ENCODE data around the gene NBAS. TPM values are rescaled to one million over a fixed set of nuclear protein-coding genes. Genes with fewer than 3 reads are reported as not detected.

NBAS gene
- total RNA-seq, 1 donor from 2014 or later = 86.4 TPM

DNA sequence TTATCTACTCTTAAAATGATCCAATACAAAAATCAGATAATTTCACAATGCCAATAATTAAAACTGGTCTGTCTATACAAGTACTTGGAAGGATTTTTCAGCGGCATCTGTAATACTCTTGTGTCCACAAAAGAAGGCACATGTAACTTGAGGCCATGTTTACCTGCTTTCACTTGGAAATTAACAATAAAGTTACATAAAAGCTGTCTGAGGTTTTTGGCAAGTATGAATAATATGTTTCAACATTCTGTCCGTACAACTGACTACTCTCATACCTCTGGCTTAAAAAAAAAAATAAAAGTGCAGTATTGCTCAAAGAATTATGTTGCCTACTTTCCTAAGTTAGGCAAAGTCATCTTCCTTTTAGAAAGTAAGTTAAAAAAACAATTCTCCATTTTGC, 253.6 kb downstream of the NBAS start:
- no peak for DNase-seq (ENCODE audit: low read depth)

DNA sequence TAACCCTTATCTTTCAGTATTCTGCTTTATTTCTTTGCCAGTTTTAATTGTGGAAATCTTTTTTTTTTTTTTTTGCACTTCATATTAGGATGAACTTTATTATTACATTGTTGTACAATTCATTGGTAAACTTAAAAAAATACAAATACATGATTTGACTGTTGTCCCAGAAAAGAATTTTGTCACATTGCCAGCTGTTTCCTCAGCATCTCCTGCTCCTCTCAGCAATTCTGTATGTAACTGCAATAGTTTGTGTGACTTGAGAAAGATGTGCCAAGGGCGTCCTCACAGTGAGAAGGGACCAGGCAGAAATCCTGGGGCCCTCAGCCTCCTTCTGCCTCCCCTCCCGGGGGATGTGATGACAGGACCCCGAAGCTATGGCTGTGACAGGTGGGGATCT, 254.4 kb downstream of the NBAS start:
- DNase-seq (ENCODE audit: low read depth) = no peak

DNA sequence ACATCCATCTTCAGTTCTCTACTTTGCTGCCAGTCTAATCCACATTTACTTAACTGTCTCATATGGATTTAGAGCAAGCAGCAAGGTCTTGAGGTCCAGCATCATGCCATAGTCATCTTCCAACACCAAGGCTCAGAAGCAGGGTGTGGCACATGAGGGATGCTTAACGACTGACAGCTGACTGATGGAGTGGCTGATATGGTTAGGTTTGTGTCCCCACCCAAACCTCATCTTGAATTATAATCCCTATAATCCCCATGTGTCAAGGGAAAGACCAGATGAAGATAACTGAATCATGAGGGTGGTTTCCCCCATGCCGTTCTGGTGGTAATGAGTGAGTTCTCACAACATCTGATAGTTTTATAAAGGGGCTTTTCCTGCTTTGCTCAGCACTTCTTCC, 257.3 kb downstream of the NBAS start:
- no peak for DNase-seq (ENCODE audit: low read depth)

DNA sequence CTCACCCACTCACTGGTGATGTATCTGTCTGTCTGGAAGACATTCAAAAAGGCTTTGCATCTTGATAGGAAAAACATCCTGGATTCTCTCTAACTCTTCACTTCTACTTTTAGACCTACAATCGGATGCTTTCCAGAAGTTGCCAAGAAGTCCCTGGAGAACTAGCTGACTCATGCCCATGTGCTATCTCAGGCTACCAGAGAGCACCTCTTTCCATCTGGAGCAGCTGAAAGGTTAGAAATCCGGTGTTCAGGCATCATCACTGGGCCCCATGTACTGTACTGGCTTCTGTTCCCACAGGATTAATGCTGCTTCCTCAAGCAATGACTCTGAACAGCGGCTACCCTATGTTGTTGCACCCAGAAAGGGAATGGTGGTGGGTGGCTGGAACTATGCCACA, 259.0 kb downstream of the NBAS start:
- DNase-seq (ENCODE audit: low read depth) = no peak

DNA sequence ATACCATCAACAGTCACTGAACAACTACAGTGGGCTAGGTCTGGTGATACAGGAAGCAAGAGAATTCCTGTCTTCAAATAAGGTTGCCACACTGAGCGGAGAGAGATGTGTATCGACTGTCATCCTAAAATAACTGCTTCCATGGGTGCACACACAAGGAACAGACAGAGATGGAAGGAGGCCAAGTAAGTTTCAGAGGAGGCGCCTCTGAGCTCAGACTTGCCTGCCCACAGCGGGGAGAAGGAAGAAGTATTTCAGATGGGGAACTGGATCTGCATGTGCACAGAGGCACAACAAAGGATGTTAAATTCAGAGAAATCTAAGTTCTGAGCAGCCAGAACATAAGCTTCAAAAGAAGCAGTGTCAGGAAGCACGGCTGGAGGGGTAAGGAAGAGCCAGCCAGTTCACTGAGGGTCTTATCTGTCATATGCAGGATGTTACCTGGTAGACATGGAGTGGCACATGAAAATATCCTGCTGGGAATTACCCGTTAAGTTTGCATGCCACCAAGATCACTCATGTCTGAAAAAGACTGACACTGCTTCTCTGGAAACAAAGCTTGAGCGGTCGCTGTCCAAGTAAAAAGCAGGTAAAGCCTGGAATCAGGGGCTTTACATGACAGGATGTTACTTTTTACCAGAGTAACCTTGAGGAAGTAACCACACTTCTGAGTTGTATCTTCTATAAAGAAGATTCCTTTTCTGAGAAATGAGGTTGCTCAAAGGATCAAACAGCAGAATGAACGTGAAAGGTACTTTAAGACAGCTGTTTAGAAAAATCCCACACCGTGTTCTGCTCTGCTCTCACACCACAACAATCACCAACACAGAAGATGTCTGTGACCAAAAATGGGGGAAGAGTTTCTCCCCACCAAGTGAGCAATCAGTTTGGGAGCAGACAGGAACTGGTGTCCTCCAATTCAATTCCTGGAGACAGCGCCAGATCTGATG, 260.2 kb downstream of the NBAS start:
- DNase-seq (ENCODE audit: low read depth) = no peak

DNA sequence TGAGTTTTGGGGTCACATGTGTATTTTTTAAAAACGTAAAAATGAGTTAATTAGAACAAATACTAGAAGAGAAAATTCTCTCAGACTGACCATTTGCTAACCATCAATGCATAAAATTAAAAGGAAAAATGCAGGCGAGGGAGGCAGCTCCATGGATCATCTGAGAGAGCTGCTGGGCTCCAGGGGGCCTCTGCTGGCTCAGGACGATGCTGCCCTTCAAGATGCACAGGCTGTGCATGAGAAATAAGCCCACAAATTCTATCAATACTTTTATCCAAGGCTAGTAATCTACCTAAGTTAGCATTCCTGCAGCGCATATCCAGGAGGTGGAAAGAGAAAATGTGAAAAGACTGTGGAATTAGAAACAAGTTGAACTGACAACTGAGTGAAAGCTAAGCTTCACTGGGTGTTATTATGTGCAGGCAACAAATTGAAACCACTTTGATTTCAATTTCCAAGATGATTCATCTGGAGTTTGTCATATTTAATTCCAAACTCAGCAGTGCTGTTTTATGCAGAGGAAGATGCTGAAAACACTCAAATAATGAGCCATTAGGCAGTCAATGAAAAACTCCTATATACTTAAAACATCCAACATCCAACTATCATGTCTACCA, 261.1 kb downstream of the NBAS start:
- no peak for DNase-seq (ENCODE audit: low read depth)

DNA sequence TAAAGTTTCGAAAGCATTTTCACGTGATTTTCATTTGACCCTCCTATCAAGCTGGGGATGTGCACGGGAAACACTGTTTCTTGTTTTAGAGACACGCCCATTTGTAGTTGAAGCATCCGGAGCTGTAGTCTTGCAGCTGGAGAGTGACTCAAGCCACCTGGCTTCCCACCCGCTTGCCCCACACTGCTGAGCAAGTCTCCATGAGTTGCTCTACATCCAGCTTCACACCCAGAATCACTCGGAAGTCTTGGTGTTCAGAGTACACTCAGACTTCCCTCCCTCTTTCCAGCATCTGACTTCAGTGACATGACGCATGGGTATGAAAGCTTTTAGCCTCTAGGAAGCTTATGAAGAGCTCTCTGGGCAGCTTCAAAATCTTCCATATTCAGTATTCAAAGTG, 262.4 kb downstream of the NBAS start:
- DNase-seq (ENCODE audit: low read depth) = no peak

DNA sequence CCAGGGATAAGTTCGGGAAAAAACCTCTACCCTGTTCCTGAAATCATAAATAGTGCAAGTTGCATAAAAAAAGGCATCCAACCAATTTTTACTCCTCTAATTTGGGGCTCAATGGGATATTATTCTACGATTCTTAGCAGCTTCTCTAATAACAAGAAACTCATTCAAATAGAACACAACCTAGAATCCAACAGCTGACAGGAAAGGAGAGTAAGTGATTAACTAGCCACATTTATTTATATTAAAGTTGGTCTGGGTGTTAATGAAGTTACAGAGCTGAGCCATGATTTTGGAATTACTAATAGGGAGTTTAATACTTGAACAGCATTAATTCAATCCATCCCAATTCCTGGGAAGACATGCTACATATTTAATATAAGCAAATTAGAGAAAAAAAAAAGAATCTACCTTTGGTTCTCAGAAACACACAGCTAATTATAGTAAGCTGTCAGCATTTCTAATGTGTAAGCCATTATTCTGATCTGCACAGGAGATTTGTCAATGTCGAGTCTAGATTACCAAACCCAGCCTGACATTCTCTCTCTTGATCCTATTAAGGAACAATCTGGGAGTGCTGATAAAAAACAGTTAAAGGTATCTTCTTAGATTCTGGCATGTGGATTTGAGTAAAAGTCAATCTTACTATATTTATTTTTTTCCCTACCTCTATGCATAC, 267.7 kb downstream of the NBAS start:
- peak; percentile 82 for DNase-seq (ENCODE audit: low read depth)

DNA sequence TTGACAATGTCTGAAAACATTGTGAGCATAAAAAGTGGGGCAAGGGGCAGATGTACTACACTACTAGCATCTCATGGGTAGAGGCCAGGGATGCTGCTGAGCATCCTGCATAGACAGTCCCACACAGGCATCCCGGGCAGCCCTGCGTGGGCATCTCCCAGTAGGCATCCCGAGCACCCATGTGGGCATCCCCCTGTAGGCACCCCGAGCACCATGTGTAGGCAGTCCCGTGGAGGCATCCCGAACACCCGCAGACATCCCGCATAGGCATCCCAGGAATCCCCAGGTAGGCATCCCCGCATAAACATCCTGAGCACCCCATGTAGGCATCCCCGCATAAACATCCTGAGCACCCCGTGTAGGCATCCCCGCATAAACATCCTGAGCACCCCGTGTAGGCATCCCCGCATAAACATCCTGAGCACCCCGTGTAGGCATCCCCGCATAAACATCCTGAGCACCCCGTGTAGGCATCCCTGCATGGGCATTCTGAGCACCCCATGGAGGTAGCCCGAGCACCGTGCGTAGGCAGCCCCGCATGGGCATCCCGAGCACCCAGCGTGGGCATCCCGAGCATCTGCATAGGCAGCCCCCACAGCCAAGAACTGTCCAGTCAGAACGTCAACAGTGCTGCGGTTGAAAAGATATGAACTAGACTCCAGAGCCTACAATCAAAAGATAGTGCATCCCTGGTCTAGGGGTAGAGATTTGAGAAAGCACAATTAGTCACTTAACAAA, 273.5 kb downstream of the NBAS start:
- DNase-seq (ENCODE audit: low read depth) = no peak

DNA sequence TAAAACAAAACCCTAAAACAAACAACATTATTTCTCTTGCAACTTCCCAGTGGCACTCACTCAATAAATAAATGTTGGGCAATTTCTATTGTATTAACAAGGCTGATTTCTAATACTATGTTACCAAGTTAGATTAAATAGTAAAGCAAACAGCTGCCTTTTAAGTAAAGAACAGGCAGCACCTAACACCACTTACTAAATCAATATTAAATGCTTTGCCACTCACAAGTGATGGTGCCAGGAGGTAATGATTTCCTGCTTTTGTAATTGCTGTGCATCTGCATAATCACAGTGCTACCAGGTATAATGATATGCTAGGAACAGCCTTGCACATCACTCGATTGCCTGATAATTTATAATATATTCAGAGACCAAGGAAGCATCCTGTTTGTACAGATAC, 276.5 kb downstream of the NBAS start:
- DNase-seq (ENCODE audit: low read depth) = no peak

DNA sequence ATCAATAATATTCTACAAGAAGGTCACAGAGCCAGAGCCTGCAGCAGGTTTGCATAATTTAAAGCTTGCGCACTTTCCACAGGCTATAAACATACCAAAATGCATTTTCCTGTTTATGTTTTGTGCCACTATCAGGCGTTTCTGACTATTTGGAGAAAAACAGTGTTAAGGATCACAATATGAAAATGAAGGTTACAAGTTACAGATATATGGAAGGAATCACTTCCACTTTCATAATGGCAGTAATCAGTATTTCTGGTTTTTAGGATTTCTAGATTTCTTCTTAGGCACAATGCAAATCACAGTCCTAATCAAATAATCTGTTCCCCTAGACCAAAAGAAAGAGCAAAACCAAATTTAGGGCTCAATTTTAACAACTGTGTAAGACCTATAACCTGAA, 279.5 kb downstream of the NBAS start:
- DNase-seq (ENCODE audit: low read depth) = no peak

DNA sequence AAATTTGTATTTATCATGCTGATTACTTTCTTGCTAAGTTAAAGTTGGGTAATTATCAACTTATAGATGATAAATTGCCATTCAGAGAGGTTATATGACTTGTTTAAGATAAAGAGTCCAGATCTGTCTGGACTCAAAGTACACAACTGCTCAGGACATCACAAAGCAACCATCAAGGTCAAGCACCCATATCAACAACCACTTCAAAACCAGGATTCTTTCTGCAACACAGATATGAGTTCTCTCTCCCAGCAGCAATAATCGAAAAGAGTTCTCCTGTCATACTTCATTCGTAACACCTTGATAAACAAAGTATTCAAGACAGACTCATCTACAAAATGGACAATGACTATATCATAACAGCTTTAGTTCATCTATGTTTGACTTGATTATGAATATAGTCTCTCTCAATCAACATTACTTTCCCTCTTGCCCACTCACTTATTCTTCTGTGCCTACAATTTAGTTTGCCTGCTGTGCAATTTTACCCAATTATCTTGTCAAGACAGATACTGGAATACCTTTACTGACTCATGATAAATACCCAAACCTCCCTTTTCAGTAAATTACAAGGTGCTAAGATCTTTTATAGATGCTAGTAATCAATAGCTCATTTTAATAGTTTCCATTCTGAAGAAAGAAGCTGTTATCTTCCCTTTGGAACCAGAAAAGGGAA, 281.8 kb downstream of the NBAS start:
- DNase-seq (ENCODE audit: low read depth) = no peak

DNA sequence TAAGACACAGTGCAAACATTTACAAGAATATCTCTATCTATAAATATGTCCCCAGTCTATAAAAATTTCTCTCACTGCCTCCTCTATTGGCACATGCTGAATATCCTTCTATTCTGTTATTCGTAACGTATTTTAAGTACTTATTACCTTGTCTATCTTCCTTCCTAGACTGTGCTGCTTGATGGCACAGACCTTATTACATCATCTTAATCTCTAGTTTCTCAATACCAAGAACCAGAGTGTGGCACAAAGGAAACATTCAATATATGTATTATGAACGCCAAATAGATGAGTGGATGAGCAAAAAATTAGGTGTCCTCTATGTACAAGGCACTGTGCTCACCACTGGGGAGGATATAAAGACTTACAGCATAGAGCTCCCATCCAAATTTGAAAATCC, 282.8 kb downstream of the NBAS start:
- no peak for DNase-seq (ENCODE audit: low read depth)

DNA sequence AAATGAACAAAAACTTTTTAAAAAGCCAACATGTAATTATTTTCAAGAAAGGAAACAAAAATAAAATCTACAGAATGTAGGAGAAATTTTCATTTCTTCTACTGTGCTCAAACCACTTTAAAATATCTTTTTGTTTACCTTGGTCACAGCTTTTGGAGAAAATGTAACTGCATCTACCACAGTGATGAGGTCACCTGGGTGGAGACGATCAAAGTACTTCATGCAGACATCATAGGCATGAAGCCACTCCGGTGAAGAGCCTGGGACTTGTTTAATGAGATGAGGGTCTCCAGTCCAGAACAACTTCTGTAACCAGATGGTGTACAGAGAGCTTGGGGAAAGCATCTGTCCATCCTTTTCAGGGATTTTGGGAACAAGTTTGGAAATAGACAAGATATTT, 285.8 kb downstream of the NBAS start:
- no peak for DNase-seq (ENCODE audit: low read depth)

DNA sequence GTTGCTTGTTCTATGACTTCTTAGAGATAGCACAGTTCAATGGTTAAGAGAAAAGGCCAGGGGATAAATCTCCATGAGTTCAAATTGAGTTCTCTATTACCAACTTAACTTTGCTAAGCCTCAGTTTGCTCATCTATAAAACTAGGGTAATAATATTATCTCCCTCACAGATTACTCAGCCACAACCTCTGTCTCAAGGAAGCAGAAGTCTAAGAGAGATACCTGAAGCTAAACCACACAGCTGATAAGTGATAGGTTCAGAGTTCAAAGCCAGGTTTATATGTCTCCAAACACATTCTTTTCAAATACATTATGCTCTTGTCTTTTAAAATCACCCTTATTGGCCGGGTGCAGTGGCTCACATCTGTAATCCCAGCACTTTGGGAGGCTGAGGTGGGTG, 287.7 kb downstream of the NBAS start:
- no peak for DNase-seq (ENCODE audit: low read depth)

DNA sequence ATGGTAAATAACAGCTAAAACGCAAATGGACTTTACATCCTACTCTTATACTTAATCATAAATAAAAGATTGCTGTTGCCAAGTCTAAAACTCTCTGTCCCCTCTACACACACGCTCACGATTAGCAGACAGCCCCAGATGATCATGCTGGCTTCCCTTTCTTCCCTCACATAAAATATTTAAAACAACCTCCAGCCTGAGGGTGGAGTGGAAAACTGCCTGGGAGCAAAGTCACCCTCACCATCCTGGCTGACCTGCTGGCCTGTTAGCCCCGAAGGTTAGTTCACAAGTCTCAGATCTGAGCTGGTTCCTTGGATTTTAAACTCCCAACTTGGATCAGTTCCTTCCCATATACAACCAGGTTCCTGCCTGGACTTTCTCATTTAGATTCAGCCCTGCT, 288.2 kb downstream of the NBAS start:
- DNase-seq (ENCODE audit: low read depth) = no peak

DNA sequence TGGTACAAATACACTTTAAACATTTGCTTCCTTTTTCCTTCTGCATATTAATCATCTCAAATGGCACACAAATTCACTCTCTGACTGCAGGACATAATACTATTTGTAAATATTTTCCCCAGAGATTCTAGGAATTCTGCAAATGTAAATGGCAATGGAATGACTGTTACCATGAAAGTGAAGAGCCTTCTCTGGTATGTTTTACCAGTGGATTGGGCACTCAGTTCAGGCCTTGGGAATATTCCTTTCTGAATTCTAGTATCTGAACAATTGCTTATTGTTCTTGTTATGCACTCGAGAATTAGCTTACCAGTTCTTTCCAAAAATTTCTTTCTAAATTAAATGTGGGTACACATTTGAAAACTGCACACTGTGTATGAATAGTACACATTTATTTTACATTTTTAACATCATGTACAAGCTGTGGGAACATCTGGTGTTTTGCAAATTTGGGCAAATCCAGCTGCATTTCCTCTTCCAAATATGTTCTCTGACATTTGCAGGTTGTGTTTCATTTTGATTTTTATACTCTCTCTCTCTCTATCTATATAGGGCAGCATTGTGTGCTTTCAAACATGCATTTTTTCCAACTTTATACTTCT, 289.1 kb downstream of the NBAS start:
- DNase-seq (ENCODE audit: low read depth) = no peak

DNA sequence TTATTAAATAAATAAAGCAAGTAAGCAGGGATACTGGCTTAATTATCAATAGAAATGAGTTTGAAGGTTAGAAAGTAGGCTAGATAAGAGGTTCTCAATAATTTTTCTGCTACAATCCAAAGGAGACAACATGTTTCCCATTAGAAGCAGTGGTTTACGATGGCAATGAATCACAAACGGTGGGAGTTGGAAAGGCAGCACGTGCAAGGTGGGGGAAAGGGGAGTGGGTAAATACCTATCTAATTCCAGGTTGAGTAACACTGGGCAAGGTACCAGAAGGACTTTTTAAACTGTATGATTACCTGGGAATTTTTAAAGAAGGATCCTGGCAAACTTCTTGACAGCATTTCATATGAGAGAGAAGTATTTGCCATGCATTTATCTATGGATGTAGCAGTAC, 289.9 kb downstream of the NBAS start:
- DNase-seq (ENCODE audit: low read depth) = no peak

DNA sequence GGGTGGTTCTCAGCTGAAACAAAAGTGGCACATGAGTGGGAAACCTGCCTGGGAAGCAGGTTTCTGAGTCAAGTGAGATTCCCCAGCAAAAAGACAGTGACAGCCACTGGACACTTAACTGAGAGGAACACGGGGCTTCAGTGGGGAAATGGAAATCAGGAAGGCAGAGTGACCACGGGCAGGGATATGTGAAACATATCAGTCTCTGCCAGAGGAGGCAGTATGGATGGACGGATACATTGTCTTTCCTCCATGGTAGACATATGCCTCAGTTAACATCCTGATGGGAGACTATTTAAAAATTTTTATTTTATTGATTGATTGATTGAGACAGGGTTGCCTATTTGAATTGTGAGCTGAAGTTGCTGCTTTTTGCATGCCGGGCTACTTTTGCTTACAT, 292.1 kb downstream of the NBAS start:
- DNase-seq (ENCODE audit: low read depth) = no peak

DNA sequence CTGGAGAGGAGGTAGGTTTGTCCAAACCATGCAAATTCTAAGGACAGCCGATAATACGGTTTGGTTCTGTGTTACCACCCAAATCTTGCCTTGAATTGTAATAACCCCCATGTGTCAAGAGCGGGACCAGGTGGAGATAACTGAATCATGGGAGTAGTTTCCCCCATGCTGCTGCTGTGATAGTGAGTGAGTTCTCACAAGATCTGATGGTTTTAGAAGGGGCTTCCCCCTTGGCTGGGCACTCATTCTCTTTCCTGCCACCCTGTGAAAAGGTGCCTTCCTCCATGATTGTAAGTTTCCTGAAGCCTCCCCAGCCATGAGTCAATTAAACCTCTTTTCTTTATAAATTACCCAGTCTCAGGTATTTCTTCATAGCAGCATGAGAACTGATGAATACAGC, 295.2 kb downstream of the NBAS start:
- no peak for DNase-seq (ENCODE audit: low read depth)

DNA sequence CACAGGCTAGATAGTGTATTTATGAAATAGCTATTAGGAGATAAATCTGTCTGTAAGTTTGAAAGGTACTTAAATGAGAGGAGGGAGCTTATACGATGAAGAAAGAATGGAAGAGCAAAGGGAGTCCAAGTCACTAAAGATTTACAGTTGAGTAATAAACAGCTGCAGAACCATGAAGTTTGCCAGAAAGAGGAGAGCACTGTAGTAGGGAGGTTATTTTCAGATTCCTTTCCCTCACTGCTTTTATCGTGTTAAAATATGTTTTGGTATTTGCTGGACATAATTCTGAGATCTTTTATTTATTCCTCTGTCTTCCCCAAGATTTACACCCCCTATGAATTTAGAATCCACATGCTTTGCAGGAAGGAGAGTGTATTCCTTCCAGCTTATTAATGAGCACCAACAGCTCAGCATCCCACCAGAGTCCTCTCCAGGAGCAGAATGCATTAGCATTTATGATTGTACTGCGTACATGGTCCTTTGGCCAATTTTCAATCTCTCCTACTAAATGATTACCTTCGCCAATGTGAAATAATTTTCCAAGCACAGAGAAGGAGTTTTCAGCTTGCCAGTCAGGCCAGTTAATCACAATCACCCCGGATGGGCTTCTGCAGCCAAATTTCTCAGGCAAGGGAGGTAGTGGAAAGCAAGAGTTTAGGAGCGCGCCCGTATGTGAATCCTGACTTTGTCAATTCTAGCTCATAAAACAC, 297.0 kb downstream of the NBAS start:
- no peak for DNase-seq (ENCODE audit: low read depth)
